GM21526 (cell line): Measurements from ENCODE around the gene GLO1.

ENCODE experiments used
- ATAC-seq: cut with Tn5 transposase; IDR thresholded peaks from one replicate; pipeline ENCODE4 v1.9.1; 2021; ENCODE audit warnings: moderate library complexity; ENCODE audit not compliant: unreplicated experiment, low FRiP score

GLO1 gene

GRCh38 chr6:38702558-38703397 is at the start of gene GLO1:
GLO1 (minus strand) TSS chr6:38703145; CDS start chr6:38703054, 91 bp downstream.
- peak; percentile 97 for ATAC-seq

- ATAC-seq = no peak
Measured at GRCh38 chr6:38750968-38751615, 48.1 kb upstream of the GLO1 start.

GRCh38 chr6:38749473-38749872 is 46.5 kb upstream of the GLO1 start:
- ATAC-seq = no peak

DNA sequence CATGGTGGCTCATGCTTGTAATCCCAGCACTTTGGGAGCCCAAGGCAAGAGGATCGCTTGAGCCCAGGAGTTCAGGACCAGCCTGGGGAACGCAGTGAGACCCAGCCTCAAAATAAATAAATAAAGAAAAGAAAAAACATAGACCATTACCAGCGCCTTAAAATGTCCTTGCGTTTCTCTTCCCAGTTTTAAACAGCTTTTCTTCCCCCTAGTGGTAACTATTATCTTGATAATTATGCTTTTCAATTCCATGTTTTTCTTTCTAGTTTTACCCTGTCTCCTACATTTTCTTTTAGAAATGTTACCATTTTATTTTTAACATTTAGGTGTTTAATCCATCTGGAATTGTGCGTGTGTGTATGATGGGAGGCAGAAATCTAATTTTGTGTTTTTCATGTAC is 36.6 kb upstream of the GLO1 start:
- no peak for ATAC-seq

DNA sequence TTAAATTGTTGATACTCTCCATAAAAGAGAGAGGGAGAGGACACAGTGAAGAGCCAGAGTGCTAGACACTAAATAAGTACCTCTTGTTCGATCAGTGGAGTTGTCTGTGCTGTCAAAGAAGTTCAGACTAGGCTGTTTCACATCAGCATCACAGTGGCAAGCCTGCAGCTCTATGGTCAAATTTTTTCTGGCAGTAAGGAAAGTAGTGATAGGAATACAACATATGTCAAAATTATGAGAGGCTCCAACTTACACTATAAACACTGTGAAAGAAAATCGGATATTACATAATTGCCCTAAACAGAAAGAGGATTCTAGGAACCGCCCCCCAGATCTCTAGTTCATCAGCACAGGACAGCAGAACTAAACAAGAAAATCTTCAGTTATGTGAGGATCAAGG is 35.3 kb upstream of the GLO1 start:
- no peak for ATAC-seq

GRCh38 chr6:38736951-38737350 is 34.0 kb upstream of the GLO1 start:
- no peak for ATAC-seq

DNA sequence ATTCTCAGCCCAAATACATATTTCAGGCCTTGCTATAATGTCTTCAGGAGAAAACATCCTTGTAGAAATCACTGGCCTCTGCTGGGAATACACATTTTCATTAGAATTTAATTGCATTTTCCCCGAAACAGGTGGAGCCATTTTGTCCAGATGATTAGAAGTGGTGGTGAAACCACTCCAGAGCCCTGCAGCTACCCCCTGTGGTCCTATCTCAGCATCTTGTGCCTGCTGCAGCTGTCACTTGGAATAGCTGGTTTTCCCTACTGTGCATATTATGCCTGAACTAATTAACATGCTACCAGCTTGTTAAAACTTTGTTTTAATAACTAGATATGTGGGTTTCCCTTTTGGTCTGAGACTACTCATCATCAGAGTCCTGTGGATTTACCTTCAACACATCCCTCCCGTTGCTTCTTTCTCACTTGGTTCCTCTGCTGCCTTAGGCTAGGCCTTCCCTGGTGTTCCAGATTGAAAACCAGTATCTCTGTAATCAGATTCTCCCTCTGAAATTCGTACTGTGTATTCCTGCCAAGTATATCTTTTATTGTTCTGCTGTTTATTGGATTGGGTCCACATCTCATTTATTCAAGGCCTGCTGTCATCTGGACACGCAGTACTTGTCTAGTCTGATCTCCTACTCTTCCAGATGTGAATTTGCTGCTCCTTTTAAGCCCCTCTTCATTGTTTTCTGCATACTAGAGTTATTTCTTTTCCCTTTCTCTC is 27.4 kb upstream of the GLO1 start:
- no peak for ATAC-seq

GRCh38 chr6:38728203-38728602 is 25.3 kb upstream of the GLO1 start:
- no peak for ATAC-seq

- ATAC-seq = no peak
Measured at GRCh38 chr6:38725414-38726183, 22.7 kb upstream of the GLO1 start.

DNA sequence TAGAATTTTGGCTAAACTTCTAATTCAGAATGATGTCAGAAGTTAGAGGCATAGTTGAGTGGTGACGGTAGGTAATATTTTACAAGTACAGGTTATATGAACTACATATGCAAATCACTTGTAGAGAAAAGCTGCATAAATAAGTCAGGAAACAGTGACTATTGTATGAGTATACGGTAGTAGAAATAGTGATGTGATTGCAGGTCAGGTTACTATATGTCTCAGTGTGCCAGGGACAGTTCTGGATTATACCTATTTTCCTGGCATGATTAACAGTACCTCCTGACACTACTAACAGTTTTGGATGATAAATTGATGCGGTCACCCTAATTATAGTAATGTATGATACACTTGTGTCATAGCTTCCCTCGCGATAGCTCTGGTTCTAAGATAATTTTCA is 21.4 kb upstream of the GLO1 start:
- ATAC-seq = no peak

GRCh38 chr6:38723783-38724182 is 20.8 kb upstream of the GLO1 start:
- no peak for ATAC-seq

DNA sequence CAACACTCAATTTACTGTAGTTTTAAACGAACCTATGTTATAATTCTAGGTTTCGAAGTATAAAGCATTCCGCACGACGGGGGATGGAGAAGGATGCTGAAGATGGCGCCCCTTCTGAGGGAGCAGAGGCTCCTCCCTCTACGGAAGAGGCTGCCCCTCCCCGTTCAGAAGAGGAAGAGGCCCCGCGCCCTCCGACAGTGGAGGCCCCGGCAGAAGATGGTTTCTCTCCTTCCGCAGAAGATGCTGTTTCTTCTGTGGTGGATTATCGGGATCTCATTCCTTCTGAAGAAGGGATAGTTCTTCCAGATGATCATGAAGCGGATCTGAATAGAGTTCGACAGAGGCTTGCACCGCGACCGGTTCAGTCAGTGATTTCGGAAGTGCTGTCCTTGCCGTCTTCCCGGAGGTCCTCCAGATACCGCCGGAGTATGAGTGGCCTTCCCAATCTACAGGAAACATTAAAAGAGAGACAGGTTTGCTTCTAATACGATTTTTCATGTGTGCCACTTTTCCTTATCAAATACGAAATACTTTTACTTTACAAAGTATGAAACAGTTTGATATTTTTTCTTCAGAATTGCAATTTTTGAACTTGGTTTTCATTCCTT is 19.9 kb upstream of the GLO1 start:
- no peak for ATAC-seq

DNA sequence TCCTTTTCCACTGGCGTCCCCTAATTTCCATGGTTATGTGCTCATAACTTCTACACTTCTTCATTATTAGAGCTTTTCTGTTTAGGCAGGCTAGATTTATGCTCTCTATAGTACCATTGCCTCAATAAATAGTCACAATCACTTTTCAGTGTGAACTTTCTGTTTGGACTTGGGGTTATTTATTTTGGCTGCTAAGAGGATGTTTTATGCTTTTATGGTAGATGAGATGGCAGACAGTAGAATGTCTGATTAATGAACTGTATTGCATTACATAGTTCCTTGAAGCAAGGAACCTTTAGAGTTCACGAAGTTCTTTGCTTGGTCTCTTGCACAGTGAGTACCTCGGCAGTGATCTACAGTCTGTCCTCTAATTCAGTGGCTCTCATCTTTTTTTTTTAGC is 19.1 kb upstream of the GLO1 start:
- no peak for ATAC-seq

- ATAC-seq = no peak
Measured at GRCh38 chr6:38720295-38720694, 17.4 kb upstream of the GLO1 start.

- no peak for ATAC-seq
Measured at GRCh38 chr6:38719358-38719757, 16.4 kb upstream of the GLO1 start.

GRCh38 chr6:38716825-38717224 is 13.9 kb upstream of the GLO1 start:
- no peak for ATAC-seq

DNA sequence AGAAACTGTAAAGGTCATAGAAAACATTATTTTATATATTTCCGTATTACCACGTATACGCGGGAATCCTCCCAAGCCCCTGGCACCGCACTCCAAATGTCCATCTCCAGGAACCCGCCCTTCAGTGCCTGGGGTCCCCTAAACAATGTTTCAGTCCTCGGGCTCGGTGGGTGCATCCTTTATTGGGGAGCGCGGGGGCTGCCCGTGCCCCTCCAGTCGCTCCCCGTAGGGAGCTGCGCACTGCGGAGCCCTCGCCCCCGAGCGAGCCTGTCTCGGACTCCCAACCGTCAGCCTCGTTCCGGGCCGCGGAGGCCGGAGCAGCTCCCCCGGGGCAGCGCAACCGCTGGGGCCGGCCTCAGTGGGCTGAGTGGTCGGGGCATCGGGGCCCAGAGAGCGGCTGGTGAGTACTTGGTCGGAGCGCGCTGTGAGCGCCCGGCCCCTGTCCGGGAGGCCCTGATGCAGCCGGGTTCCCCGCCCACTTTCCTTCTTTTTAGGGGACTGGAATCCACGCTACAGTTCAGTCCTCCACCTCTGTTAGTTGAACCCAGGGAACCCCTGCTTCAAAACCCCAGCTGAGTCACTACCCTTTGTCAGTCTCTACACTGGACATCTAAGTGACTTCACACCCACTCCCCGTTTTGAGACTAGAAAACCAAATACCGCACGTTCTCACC is 12.2 kb upstream of the GLO1 start, which contains the start of gene DNAH8:
Gene DNAH8 (plus strand): TSS at position 296 of the 674 bp plus-strand sequence. CDS start 7,499 bp downstream, outside the sequence.
- ATAC-seq = no peak

DNA sequence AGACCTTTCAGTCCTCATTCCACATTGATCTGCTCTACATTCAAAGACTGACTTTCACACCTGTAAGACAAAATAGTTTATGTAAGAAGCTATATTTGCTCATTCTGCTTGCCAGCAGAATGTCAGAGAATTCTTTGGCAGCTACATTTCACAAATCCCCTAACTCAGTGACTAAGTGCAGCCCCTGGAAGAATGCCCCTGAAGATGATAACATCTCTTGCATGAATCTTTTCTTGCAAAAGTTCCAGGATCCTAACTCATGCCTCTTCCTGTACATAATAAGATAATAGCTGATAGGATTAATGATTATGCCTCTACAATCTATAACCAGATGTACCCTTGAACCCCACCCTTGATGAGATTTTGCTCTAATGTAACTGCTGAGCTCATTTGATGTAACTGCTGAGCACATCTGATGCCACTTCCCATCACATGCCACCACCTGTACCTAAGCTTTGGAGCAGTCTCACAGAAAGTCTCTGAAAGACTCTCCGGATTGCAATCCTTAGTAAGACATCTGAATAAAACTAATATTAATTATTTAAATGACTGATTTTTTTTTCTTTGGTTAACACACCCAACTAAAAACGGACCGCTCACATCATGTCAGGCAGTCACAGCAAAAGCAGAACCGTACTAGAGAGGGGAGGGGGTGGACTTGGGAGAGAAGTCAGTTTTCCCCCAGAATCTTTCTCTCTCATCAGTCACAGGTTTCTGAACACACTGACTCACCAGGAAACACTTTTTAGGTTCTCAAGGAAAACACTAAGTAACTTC is 11.5 kb upstream of the GLO1 start:
- ATAC-seq = no peak

- ATAC-seq = no peak
Measured at GRCh38 chr6:38713812-38714211, 10.9 kb upstream of the GLO1 start.
